ENCODE measurements around the gene C19orf12.
"Not testable (repeated sequence)": the region's sequence is repeated elsewhere in the genome, so short reads cannot be mapped to it uniquely, and the experiment has no call there.

C19orf12 gene

DNA sequence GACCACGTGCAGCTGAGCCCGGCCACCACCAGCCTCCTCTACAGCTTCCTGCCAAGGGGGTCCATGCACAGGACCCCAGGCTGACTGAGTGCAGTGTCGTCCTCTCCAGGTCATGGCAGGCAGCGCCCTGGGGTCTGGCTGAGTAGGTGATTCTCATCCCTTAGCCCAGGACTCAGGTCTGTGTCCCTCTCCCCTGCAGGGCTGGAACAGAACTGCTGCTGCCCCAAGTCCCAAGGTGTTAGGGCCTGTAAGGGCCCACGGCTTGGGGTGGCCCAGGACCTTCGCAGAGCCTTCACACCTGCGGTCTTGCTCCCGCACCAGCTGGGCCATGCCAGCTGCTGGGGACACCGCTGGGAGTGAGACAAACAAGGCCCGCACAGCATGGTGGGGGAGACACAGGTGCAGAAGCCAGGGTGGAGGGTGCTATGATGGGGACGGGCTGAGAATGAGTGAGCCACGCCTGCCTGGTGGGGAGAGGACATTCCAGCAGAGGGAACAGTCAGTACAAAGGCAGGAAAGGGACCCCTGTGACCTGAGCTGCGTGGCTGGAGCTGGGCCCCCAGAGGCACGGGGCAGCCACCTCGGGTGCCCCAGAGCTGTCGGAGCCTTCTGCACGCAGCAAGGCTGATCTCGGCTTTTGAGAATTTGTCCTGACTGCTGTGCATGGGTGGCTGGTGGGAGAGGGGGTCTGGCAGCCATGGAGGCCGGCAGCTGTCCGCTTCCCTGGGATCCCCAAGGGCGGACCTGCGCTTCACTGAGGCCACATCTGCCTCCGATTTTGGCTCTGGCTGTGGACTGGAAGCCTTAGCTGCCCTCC lies 37.9 kb downstream of the C19orf12 start:
- DNase-seq (ENCODE audit: low read depth in 3 of 3), result no peak

DNA sequence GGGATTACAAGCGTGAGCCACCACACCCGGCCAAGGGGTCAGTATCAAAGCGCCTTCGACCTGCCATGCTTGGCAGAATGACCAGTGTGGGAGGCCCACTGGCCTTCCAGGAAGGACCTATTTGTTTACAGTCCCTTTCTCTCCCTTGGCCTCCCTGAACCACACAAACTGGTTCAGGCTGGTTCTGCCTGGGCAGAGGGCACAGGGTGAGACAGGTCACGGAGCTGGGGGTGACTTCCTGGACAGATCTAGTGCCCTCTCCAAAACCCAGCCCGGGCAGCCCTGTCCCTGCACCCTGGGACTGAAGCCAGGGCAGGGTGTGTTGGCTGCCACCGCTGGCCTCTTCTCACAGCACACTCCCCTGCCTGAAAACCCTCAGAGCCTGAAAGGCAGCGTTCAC lies 38.5 kb downstream of the C19orf12 start:
- no peak for DNase-seq (ENCODE audit: low read depth in 3 of 3)

DNA sequence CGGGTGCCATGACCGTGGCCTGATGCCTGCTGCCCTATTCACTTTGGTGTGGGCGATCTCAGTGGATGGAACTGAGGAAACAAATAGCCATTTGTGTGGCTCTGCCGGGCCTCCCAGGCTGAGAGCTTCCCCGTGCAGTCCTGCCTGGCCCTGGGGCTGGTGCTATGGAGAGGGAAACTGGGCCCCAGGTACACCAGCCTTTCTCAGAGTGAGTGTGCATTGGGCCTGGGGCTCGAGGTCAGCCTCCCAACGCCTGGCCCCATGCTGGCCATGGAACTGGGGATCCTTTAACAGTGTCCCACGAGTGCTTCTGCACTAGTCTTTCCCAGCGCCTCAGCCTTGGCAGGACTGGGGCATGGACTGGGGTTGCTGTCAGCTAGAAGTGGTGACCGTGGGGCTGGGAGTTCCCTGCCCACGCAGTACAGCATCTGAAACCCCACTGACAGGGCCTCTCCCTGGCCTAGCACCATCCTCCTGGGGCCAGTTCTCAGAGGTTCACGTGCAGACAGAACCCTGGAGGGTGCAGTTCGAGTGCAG lies 39.3 kb downstream of the C19orf12 start:
- no peak for DNase-seq (ENCODE audit: low read depth in 3 of 3)

DNA sequence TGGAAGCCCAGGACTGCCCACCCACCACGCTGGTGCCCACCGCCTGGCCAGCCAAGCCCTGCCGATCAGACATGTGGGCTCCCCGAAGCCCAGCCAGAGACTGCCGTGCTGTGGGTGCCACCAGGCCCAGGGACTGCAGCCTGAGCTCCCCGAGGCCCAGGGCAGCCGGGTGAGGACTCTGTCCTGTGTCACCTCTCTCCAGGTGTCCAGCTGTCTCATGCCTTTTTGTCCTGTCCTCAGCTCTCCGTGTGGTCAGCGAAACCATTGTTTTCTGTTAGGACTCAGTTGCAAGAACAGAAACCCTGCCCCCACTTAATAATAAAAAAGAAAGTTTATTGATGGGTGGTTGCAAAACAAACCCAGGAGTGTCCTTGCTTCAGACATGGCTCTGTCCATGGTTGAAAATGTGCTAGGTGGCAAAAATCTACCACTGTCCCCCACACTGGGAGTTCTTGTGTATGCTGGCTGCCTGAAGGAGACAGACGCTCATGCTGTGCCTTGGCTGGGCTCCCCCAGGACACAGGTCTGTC lies 39.9 kb downstream of the C19orf12 start:
- no peak for DNase-seq (ENCODE audit: low read depth in 3 of 3)

DNA sequence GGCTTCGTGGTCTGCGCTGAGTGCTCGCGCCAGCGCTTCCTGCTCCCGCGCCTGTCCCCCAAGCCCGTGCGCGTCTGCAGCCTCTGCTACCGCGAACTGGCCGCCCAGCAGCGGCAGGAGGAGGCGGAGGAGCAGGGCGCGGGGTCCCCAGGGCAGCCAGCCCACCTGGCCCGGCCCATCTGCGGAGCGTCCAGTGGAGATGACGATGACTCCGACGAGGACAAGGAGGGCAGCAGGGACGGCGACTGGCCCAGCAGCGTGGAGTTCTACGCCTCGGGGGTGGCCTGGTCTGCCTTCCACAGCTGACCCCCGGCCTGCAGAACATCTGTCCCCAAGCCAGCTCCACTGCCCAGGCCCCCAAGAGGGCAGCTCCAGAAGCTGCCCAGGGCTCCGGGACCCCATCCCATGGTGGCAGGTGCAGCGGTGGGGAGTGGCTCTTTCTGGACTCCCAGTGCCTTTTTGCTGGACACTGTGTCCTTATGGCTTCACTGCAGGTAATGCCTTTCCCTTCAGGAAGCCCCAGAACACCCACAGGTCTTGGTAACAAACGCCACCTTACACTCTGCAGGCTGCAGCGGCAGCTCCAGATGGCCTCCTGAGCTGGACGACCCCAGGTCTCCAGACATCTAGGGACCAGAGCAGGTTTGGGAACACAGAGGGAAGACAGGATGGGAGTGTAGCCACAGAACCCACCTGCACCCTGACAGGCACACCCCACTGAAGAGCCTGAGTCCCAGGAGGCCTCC lies 40.5 kb downstream of the C19orf12 start:
- DNase-seq (ENCODE audit: low read depth in 3 of 3), result no peak

DNA sequence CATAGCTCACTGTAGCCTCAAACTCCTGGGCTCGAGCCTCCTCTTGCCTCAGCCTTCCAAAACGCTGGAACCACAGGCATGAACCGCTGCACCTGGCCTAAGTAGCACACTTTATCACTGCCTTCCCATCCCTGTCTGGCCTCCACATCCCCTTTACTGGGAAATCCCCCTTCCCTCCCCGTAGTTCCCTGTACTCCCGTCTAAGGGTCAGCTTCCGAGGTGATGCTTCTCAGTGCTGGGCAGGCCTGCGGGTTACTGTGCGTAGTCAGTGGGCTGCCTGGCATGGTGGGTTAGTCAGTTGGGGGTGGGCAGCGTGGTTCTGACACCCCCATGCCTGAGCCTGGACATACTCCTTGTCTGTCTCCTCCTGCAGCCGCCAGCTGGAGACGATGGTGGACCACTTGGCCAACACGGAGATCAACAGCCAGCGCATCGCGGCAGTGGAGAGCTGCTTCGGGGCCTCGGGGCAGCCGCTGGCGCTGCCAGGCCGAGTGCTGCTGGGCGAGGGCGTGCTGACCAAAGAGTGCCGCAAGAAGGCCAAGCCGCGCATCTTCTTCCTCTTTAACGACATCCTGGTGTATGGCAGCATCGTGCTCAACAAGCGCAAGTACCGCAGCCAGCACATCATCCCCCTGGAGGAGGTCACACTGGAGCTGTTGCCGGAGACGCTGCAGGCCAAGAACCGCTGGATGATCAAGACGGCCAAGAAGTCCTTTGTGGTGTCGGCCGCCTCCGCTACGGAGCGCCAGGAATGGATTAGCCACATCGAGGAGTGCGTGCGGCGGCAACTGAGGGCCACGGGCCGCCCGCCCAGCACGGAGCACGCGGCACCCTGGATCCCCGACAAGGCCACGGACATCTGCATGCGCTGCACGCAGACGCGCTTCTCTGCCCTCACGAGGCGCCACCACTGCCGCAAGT lies 41.4 kb downstream of the C19orf12 start:
- no peak for DNase-seq (ENCODE audit: low read depth in 3 of 3)

DNA sequence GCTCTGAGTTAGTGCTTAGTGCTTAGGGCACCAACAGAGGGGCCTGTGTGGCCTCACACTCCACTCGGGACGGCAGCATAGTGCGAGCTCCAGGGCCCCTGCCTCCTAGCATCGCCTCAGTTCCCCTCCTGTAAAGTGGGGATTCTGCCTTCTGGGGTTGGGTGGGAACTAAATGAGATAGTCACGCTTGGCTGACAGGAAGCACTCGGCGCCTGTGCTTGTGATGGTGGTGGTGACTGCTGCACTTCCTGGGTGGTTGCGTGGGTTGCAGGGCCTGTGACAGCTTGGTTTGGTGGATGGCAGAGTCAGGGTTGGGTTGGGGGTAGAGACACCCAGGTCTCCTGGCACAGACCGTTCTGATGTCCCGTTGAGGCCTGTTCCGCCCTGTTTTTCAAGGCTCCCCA lies 42.1 kb downstream of the C19orf12 start:
- DNase-seq (ENCODE audit: low read depth in 3 of 3), result peak; percentile 70 to 84 (median 76)

DNA sequence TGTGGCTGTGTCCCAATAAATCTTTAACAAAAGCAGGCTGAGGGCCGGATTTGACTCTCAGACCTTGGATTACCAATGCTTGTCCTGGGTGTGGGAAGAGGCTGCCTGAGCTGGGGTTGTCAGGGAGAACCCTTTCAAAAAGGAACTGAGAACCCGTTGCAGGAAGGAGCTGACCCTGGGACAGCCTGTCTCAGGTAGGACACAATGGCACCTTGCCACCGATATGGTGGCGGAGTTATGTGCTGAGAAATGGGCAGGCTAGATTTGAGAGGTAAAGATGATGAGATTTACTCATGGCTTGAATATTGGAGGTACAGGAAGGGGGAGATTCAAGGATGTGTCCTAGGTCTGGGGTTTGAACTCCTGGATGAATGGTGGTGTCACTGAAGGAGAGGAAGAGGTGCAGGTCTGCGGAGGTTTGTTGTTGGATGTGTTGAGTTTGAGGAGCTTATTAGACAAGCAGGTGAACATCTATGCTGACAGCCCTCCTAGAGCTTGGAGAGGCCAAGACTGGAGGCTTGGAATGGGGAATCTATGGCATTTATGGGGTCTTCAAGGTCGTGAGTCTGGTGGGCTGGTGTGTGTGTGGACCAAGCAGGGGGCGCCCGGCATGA lies 42.6 kb downstream of the C19orf12 start:
- no peak for DNase-seq (ENCODE audit: low read depth in 3 of 3)

DNA sequence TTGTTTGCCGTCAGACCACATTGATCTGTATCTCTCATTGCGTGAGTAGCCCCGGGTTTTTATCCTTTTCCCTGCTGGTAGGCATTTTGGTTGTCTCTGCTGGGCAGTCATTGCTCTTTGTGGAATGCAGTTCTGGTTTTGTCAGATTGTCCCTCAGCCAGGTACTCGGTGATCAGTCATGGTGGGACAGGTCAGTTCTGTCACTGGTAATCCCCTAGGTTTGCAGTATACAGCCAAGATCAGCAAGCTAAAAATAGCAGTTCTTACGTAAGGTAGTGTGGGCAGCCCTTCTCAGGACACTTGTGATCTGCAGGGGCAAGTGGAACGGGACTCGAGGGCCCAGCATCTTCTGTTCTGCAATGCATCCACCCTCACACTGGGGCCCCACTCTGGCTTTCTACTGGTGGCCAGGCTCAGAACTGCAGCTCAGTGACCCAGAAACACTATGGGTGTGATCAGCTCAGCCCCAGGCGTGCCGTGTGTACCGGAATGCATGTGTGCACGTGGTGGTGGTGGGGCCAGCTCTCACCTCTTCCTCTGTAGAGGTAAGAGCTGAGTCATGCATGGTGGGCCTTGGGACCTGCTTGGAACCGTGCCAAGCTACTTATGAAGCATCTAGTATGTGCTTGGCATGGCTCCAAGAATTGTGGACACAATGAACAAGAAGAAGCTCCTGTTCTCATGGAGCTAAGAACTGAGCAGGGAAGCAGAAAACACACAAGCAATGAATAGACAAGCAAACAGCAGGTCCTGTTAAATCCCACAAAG lies 43.5 kb downstream of the C19orf12 start:
- peak; percentile 68 to 85 (median 73) for DNase-seq (ENCODE audit: low read depth in 3 of 3)

DNA sequence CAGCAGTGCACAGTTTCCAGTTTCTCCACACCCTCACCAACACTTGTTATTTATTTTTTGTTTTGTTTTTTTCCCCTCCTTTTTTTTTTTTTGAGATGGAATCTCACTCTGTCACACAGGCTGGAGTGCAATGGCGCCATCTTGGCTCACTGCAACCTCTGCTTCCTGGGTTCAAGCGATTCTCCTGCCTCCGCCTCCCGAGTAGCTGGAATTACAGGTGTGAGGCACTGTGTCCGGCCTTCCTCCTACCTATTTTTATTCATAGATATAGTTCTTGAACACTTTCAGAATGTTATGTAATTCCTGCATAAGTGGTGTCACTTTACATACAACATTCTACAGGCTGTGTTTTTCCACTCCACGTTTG lies 44.1 kb downstream of the C19orf12 start:
- DNase-seq (ENCODE audit: low read depth in 3 of 3), result not testable (repeated sequence)

DNA sequence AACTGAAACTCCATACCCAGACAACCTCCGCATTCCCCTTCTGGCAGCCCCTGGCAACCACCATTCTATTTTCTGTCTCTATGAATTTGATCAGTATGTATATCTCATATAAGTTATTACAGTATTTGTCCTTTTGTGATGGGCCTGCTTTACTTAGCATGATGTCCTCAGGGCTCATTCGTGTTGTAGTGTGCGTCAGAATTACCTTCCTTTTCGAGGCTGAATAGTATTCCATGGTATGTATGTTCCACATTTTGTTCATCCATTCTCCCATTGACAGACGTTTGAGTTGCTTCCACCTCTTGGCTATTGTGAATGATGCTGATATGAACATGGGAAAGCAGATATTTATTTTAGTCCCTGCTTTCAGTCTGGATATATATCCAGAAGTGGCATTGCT lies 44.8 kb downstream of the C19orf12 start:
- no peak for DNase-seq (ENCODE audit: low read depth in 3 of 3)

DNA sequence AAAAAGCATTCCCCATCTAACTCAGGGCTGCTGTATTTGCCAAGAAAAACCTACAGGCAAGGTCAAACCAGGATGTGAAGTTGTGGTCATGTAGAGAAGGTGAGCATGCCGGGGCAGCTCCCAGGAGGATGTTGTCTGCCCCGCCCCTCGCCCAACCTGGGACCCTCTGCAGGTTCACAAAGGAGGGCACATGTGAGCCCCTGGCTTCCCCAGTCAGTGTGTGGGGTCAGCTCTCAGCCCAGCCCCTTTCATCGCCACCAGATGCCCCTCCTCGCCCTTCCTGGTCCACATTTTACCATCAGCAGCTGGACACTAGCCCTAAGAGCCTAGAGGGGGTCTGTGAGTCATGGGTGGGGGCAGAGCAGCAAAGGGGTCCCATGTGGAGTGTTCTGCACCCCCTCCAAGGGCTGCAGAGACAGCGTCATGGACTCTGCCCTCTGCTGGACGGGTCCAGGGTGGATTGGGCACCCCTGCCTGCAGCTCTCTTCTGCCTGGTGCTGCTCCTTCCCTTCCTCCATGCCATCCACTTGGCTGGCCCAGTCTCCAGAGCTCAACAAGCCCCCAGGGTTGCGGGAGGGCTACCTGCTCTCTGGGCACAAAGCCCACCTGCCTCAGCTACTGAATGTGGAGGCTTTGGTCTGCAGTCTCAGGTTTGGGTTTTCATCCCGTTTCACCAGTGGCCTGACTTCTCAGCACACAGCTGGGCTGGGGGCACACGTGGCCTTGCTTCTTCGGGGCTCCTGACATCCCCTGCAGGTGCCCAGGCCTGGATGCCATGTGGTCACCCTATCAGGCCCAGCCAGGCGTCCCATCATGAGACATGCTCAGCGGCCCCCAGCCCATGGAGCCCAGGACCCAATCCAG lies 46.1 kb downstream of the C19orf12 start:
- DNase-seq (ENCODE audit: low read depth in 3 of 3), result no peak

DNA sequence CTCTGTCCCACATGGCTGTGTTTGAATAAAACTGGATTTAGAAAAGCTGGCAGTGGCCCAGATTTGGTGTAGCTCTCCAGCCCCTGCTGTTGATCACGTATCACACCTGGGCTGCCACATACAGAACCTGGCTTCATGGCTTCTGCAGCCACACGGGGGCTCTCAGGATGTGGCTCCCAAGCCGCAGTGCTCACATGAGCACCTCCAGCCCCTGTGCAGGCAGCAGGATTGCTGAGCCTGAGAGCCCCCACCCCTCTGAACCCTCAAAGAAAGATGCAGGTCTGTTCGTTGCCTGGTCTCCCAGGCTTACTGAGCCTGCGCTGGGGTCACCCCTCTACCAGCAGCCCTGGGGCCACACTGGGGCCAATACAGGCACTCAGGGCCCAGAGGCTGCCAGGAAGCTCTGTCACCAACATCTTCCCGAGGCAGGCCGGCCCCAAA lies 47.1 kb downstream of the C19orf12 start:
- peak in 1 of 3 experiments; percentile 50 for DNase-seq (ENCODE audit: low read depth in 3 of 3)

DNA sequence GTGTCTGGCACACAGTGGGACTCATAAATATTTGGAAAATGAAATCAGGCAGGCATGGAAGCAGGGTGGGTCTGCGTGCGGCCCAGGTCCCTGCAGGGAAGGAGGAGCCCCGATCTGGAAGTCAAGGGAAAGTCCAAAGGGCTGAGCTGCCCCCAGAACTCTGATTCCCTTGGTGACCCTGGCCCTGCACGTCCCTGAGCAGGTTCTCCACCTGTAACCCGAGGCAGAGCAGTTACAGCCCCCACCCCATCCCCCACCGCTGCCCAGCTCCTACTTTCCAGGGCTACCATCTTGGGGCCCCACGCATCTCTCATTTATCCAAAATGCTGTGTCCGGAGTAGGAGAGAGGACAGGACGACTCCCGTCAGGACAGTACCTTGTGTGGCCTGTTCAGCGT lies 47.7 kb downstream of the C19orf12 start:
- DNase-seq (ENCODE audit: low read depth in 3 of 3), result no peak

DNA sequence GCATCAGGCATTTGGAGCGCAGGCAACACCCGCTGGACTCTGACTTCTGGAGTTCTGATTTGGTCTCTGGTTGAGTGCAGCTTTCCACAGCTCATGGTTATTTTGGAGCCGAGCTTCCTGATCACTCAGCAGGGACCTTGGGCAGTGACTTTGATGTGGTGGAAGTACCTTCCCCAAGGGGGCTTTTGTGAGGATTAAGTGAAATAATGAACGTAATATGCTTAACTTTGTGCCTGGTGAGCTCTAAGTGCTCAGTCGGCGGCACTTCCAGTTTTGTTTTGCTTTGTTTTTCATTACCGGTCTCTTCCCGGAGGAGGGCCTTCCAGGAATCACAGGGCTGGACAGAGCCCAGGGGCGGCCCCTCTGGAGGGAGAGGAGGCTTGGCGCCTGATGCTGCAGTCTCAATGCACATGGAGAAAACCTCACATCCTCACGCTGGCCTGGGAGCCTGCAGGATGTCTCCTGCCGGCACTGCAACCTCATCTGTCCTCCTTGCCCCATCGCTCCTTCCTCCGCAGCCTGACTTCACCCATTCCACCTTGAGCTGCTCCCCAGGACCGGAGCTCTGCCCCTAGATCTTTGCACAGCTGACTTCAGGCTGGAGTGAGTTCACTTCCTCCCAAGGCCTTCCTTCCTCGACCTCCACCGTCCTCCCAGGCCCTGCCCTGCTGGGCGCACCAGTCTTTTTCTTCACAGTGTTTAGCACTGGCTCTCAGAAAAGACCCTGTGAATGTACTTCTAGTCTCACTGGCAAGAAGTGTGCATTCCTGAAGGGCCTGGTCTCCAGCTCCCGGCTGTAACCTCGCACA lies 48.3 kb downstream of the C19orf12 start:
- no peak for DNase-seq (ENCODE audit: low read depth in 3 of 3)

DNA sequence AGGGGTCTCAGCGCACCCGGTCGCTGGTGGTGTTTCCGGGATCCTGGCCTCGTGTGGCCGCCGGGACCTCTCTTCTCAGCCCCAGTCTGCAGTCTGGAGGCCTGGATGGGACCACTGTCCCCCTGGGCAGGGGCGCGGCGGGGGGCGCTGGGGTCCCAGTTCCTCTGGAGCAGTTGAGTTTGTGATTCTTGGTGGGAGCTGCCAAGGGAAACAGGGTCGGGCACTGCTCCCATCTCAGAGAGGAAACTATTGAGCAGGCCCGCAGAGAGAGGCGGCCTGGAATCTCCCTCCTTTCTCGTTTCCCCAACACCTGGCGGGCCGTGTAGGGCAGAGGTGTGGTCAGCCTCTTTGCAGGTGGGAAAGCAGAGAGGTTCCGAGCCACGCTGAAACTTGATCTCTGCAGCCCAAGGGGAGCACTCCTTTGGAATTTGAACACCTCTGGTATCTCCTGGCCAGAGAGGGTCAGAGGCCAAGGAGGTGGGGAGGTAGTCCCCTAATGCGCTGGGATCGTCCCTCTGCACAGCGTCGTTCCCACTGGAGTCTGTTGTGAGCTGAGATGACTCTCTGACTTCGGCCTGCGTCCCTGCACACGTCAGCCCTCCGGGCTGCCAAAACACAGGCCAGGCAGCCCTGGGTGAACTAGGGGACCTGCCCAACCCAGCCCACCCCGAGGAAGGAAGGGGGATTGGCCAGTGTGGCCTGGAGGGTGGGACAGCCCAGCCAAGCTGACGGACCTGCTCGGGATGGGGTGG lies 49.1 kb downstream of the C19orf12 start:
- no peak for DNase-seq (ENCODE audit: low read depth in 3 of 3)

DNA sequence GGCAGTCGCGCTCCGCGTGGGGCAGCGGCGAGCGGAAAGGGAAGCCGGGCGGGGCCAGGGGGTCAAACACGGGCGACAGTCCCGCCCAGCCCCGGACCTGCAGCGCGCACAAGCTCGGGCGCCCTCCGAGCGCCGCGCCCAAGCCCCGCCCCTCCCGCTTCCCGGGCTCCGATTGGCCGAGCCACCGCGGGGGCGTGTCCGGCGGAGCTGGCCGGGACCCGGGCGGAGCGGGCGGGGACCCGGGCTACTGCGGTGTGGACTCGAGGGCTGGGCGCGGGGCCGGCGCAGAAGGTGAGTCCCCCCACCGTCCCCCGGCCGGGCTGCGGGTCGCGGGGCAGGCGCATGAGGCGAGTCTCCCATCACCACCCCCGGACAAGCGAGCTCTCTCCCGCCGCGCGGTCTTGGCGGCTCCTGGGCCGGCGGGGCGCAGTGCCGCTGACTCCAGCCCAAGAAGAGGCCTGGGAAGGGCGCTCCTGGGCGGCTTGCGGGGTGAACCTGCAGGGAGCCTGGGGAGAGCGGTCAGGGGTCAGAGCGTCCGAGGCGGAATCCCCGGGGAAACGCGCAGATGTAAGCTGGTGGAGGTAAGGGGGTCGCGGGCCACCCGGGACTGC lies 49.7 kb downstream of the C19orf12 start, which contains the start of gene PLEKHF1:
TSS of gene PLEKHF1 (plus strand) at position 247 of the 611 bp plus-strand sequence. CDS start 8,379 bp downstream, outside the sequence.
- peak; percentile 65 to 87 (median 76) for DNase-seq (ENCODE audit: low read depth in 3 of 3)
